Activated T-cell treated with anti-CD3 and anti-CD28 coated beads, Interleukin-2, amount 50 U/mL, for 48 hours (primary cell): ENCODE results near the gene NR1D1.

Experiments used
- DNase-seq, 2 experiments: peaks; one replicate each; pipeline ENCODE4 v3.0.0-alpha.2; 2020

NR1D1 gene

GRCh38 chr17:40111221-40112128 is 11.1 kb upstream of the NR1D1 start:
- DNase-seq, result peak; percentile 84 to 86

GRCh38 chr17:40110026-40110845 is 9.8 kb upstream of the NR1D1 start:
- DNase-seq, result no peak

GRCh38 chr17:40108970-40109824 is 8.8 kb upstream of the NR1D1 start:
- DNase-seq, result no peak

- DNase-seq, result peak in 1 of 2 experiments; percentile 54
Observed at GRCh38 chr17:40107522-40108174, 7.3 kb upstream of the NR1D1 start.

GRCh38 chr17:40106760-40107521 is 6.6 kb upstream of the NR1D1 start:
- no peak for DNase-seq

- DNase-seq, result no peak
Observed at GRCh38 chr17:40105861-40106759, 5.7 kb upstream of the NR1D1 start.

- DNase-seq, result no peak
Observed at GRCh38 chr17:40104594-40105486, 4.5 kb upstream of the NR1D1 start.

GRCh38 chr17:40103688-40104087 is 3.3 kb upstream of the NR1D1 start:
- DNase-seq, result no peak

GRCh38 chr17:40103071-40103661 is 2.8 kb upstream of the NR1D1 start:
- no peak for DNase-seq

GRCh38 chr17:40101367-40102210 is 1.2 kb upstream of the NR1D1 start:
- no peak for DNase-seq

GRCh38 chr17:40100669-40101366 is 429 bp upstream of the NR1D1 start:
- DNase-seq, result peak; percentile 94

- no peak for DNase-seq
Observed at GRCh38 chr17:40099619-40100418, 570 bp downstream of the NR1D1 start.

GRCh38 chr17:40098846-40099618 is 1.4 kb downstream of the NR1D1 start:
- DNase-seq, result peak; percentile 99

- DNase-seq, result peak in 1 of 2 experiments; percentile 56
Observed at GRCh38 chr17:40097931-40098845, 2.2 kb downstream of the NR1D1 start.
